H1 (cell line): ENCODE data around the gene IL1RAP. TPM values are rescaled to one million over a fixed set of nuclear protein-coding genes. Genes with fewer than 3 reads are reported as not detected.

Experiments
- CTCF ChIA-PET: fragments of 300-600 bp; sonication (Branson Sonifier 250); formaldehyde crosslinking; loops from one replicate; lab custom pipeline; 2021; ENCODE audit not compliant: partially characterized antibody; lab: Charles Lee
- POLR2A ChIA-PET: fragments of 300-600 bp; sonication (Branson Sonifier 250); formaldehyde crosslinking; loops from one replicate; lab custom pipeline; 2021; ENCODE audit warnings: inconsistent platforms; ENCODE audit not compliant: partially characterized antibody; lab: Charles Lee
- DNase-seq, 2 experiments: peaks; one replicate each; pipeline versions ENCODE4 v3.0.0 to v3.0.0-alpha.2; 2010 to 2022; ENCODE audit warnings: low spot score in 2 of 2, low read depth in 1 of 2, mixed read lengths in 1 of 2
- FAIRE-seq: peaks from 2 replicates; lab custom pipeline; 2011; peaks lifted over from hg19 to GRCh38; lab: Jason Lieb, UNC
- H2AFZ ChIP-seq: 2 replicates; pipeline ENCODE4 v1.8.1; 2012; ENCODE audit warnings: low read length, inconsistent platforms
- H2AK5ac ChIP-seq: 2 replicates; pipeline ENCODE4 v1.6.1; 2013; ENCODE audit warnings: low read depth, low read length
- H2BK120ac ChIP-seq: replicated peaks from 2 replicates; pipeline ENCODE3; 2013; ENCODE audit warnings: low read depth, low read length, inconsistent platforms
- H2BK12ac ChIP-seq: 2 replicates; pipeline ENCODE4 v1.6.1; 2013; ENCODE audit warnings: low read depth, low read length
- H2BK15ac ChIP-seq: 2 replicates; pipeline ENCODE4 v1.6.1; 2013; ENCODE audit warnings: low read length
- H2BK20ac ChIP-seq: 2 replicates; pipeline ENCODE4 v1.6.1; 2013; ENCODE audit warnings: low read length
- H2BK5ac ChIP-seq: 2 replicates; pipeline ENCODE4 v1.6.1; 2013; ENCODE audit warnings: low read depth, low read length
- H3K14ac ChIP-seq: 2 replicates; pipeline ENCODE4 v1.6.1; 2013; ENCODE audit warnings: inconsistent platforms; ENCODE audit not compliant: insufficient read length
- H3K18ac ChIP-seq: 2 replicates; pipeline ENCODE4 v1.6.1; 2013; ENCODE audit warnings: low read length; ENCODE audit errors: extremely low read depth
- H3K23ac ChIP-seq: 2 replicates; pipeline ENCODE4 v1.6.1; 2013; ENCODE audit warnings: inconsistent platforms; ENCODE audit not compliant: insufficient read length
- H3K23me2 ChIP-seq: 2 replicates; pipeline ENCODE4 v1.6.1; 2013; ENCODE audit warnings: low read depth, low read length
- H3K27ac ChIP-seq: 2 replicates; pipeline ENCODE4 v1.6.1; 2011; ENCODE audit warnings: low read depth, low read length, inconsistent platforms
- H3K27me3 ChIP-seq, 4 experiments: replicated peaks in 1 of 4; 1 replicate in 1 of 4; 2 replicates in 3 of 4; pipeline versions ENCODE4 v1.6.1 to v1.8.1; 2011 to 2013; ENCODE audit warnings: low read length in 3 of 4, mild to moderate bottlenecking in 3 of 4, inconsistent platforms in 2 of 4, mixed read lengths in 2 of 4, moderate library complexity in 1 of 4; ENCODE audit not compliant: control insufficient read depth in 3 of 4, insufficient read depth in 3 of 4; ENCODE audit errors: extremely low read depth in 1 of 4
- H3K36me3 ChIP-seq, 4 experiments: 2 replicates each; pipeline versions ENCODE4 v1.6.1 to v1.8.1; 2011 to 2013; ENCODE audit warnings: mild to moderate bottlenecking in 4 of 4, low read length in 3 of 4, moderate library complexity in 2 of 4, control low read depth in 1 of 4, inconsistent platforms in 1 of 4; ENCODE audit not compliant: insufficient read depth in 4 of 4, control insufficient read depth in 2 of 4
- H3K4ac ChIP-seq: replicated peaks from 2 replicates; pipeline ENCODE3; 2013; ENCODE audit warnings: low read length, low read depth, mixed read lengths, inconsistent platforms; ENCODE audit not compliant: insufficient read length
- H3K4me1 ChIP-seq, 4 experiments: replicated peaks in 1 of 4; 1 replicate in 1 of 4; 2 replicates in 3 of 4; pipeline versions ENCODE4 v1.6.1 to v1.8.1; 2011 to 2013; ENCODE audit warnings: low read length in 3 of 4, inconsistent platforms in 2 of 4, mixed read lengths in 1 of 4; ENCODE audit not compliant: insufficient read depth in 4 of 4, control insufficient read depth in 3 of 4
- H3K4me2 ChIP-seq, 2 experiments: 2 replicates each; pipeline versions ENCODE4 v1.6.1 to v1.8.1; 2011 to 2013; ENCODE audit warnings: low read depth in 2 of 2, low read length in 2 of 2, control low read depth in 1 of 2, inconsistent platforms in 1 of 2, mild to moderate bottlenecking in 1 of 2; ENCODE audit not compliant: insufficient read depth in 1 of 2
- H3K4me3 ChIP-seq, 4 experiments: fragments of 200-600, 300-600 bp in 1 of 4; sonication (generic), shearing (Covaris generic), sonication (Bioruptor Twin) in 1 of 4; 2 replicates each; pipeline versions ENCODE4 v1.5.1 to v1.8.1; 2011 to 2016; ENCODE audit warnings: low read length in 4 of 4, low read depth in 3 of 4, control low read depth in 2 of 4, inconsistent platforms in 2 of 4, mild to moderate bottlenecking in 2 of 4, mixed read lengths in 1 of 4, moderate library complexity in 1 of 4; ENCODE audit not compliant: insufficient read depth in 2 of 4; ENCODE audit errors: extremely low read depth in 1 of 4
- H3K56ac ChIP-seq: replicated peaks from 2 replicates; pipeline ENCODE3; 2013; ENCODE audit warnings: low read depth, mild to moderate bottlenecking, mixed read lengths, low read length, inconsistent platforms; ENCODE audit not compliant: insufficient read length
- H3K79me1 ChIP-seq: 2 replicates; pipeline ENCODE4 v1.6.1; 2013; ENCODE audit warnings: low read depth, low read length, control low read depth
- H3K79me2 ChIP-seq, 2 experiments: 2 replicates each; pipeline versions ENCODE4 v1.6.1 to v1.8.1; 2012 to 2013; ENCODE audit warnings: low read length in 2 of 2, mild to moderate bottlenecking in 2 of 2, inconsistent platforms in 1 of 2; ENCODE audit not compliant: insufficient read depth in 2 of 2, control insufficient read depth in 1 of 2
- H3K9ac ChIP-seq, 4 experiments: replicated peaks in 1 of 4; 1 replicate in 1 of 4; 2 replicates in 3 of 4; pipeline versions ENCODE4 v1.6.1 to v1.8.1; 2011 to 2013; ENCODE audit warnings: low read depth in 3 of 4, low read length in 3 of 4, control low read depth in 2 of 4, mild to moderate bottlenecking in 2 of 4, moderate library complexity in 2 of 4, inconsistent platforms in 1 of 4; ENCODE audit errors: extremely low read depth in 1 of 4
- H3K9me3 ChIP-seq, 2 experiments: 2 replicates each; pipeline versions ENCODE4 v1.6.1 to v1.8.1; 2012 to 2013; ENCODE audit warnings: mild to moderate bottlenecking in 2 of 2, moderate library complexity in 2 of 2, control low read depth in 1 of 2, inconsistent platforms in 1 of 2, low read depth in 1 of 2, low read length in 1 of 2, mixed read lengths in 1 of 2; ENCODE audit not compliant: insufficient read depth in 2 of 2
- H4K20me1 ChIP-seq, 2 experiments: replicated peaks in 1 of 2; 2 replicates each; pipeline versions ENCODE3 to v1.8.1; 2011 to 2013; ENCODE audit warnings: inconsistent platforms in 2 of 2, low read length in 2 of 2, mild to moderate bottlenecking in 1 of 2; ENCODE audit not compliant: insufficient read depth in 2 of 2, control insufficient read depth in 1 of 2
- H4K5ac ChIP-seq: 2 replicates; pipeline ENCODE4 v1.6.1; 2013; ENCODE audit warnings: low read length, low read depth, mixed read lengths, inconsistent platforms; ENCODE audit not compliant: insufficient read length
- H4K8ac ChIP-seq: 2 replicates; pipeline ENCODE4 v1.8.0; 2013; ENCODE audit warnings: mild to moderate bottlenecking, moderate library complexity, low read length, inconsistent platforms; ENCODE audit not compliant: insufficient read depth; ENCODE audit errors: extremely low read depth
- H4K91ac ChIP-seq: replicated peaks from 2 replicates; pipeline ENCODE3; 2013; ENCODE audit warnings: low read length, mixed read lengths, inconsistent platforms; ENCODE audit not compliant: insufficient read length
- CEBPB ChIP-seq: IDR thresholded peaks from 2 replicates; pipeline ENCODE4 v1.6.1; 2012; ENCODE audit warnings: low read depth, low read length
- TCF12 ChIP-seq: IDR thresholded peaks from 2 replicates; pipeline ENCODE4 v1.6.1; 2011; ENCODE audit warnings: low read depth, mild to moderate bottlenecking, low read length
- YY1 ChIP-seq: IDR thresholded peaks from 2 replicates; pipeline ENCODE4 v1.6.1; 2011; ENCODE audit warnings: low read depth, mild to moderate bottlenecking, low read length
- WGBS, 2 experiments: shearing (Covaris generic) in 1 of 2; methylation state at CpG; one replicate each; pipeline versions ENCODE4 v1.1.6 to v1.1.7; 2013 to 2015; ENCODE audit warnings: low lambda C conversion rate in 2 of 2, mixed read lengths in 2 of 2, inconsistent platforms in 1 of 2, low coverage in 1 of 2, missing lambda C conversion rate in 1 of 2; ENCODE audit not compliant: insufficient replicate concordance in 2 of 2, insufficient coverage in 1 of 2, insufficient read length in 1 of 2; ENCODE audit errors: extremely low coverage in 1 of 2, missing lambda C conversion rate in 1 of 2; 5-methylcytosine and 5-hydroxymethylcytosine counted together
- polyA plus RNA-seq, 7 experiments: library from polyadenylated mRNA; depleted of rRNA in 3 of 7; stranded (reverse) in 5 of 7; unstranded in 2 of 7; fragments of >200 nt in 5 of 7; fragments of 200-250 nt in 2 of 7; gene quantifications; 1 replicate in 5 of 7; 2 replicates in 1 of 7; 4 replicates in 1 of 7; pipeline versions ENCODE4 v1.2.1 to v1.2.3, GENCODE V29; 2011 to 2013; ENCODE audit warnings: missing spikeins in 2 of 7, mixed read lengths in 2 of 7
- total RNA-seq: library from RNA; stranded (reverse); fragmentation: NEBNext Ultra II Directional; extraction: Animal tissue kit (Norgen Biotek cat#: 25700); gene quantifications from 2 replicates; pipeline ENCODE4 v1.2.1, GENCODE V29; 2021

IL1RAP gene
- total and polyA plus RNA-seq, 2 of the 8 experiments (the other 6 are each of a cell fraction or from before 2014, with no cell fraction given) = 2.4 to 3.9 TPM

- Histone ChIP-seq H3K27me3 (no peaks in the 10 kb centered on the region), H3K4me2 (no peak overlapping the region), H2BK20ac (no peak overlapping the region), H3K36me3 (no peaks in the 10 kb centered on the region), H3K4ac (no peak overlapping the region), H3K23ac (no peak overlapping the region), H3K27ac (no peak overlapping the region), H4K20me1 (no peaks in the 10 kb centered on the region), H3K56ac (no peak overlapping the region), H4K91ac (no peak overlapping the region), H3K79me2 (no peaks in the 10 kb centered on the region), H2AK5ac (no peak overlapping the region), H3K9me3 (no peaks in the 10 kb centered on the region), H3K79me1 (no peaks in the 10 kb centered on the region), H3K4me1 (peaks cover 0 to 2% (median 0%) of the 10 kb centered on the region in 4 experiments; a peak in 1 of 7 replicates), H2BK15ac (no peak overlapping the region), H2AFZ (no peak overlapping the region), H3K23me2 (no peaks in the 10 kb centered on the region), H3K14ac (no peak overlapping the region), H3K4me3 (no peak overlapping the region), H3K18ac (no peak overlapping the region), H4K5ac (no peak overlapping the region), H2BK120ac (no peak overlapping the region), H3K9ac (no peak overlapping the region), H4K8ac (no peak overlapping the region), H2BK12ac (no peak overlapping the region), H2BK5ac (no peak overlapping the region)
- FAIRE-seq (no peak), DNase-seq (no peak)
- POLR2A ChIA-PET = no interaction called here
- CTCF ChIA-PET = no interaction called here
- 59% methylated on average over 5 of the region's 5 CpGs; no CpG with 5 or more reads in 1 of the 2 experiments for WGBS, 2 experiments
- TF ChIP-seq TCF12 = no peak
- TF ChIP-seq YY1 = no peak
- no peak for TF ChIP-seq CEBPB
These were observed 110.4 kb downstream of the IL1RAP start for GRCh38 chr3:190624282-190624681.
